ENCODE results near the gene SPPL2B. TPM values are rescaled to one million over a fixed set of nuclear protein-coding genes. Genes with fewer than 3 reads are reported as not detected.
A peak's percentile ranks its signal among the peaks of the same experiment; 100 is the strongest.

SPPL2B gene
- total and polyA plus RNA-seq, 8 donors, result 36.4 to 226 (median 52.8) TPM

DNA sequence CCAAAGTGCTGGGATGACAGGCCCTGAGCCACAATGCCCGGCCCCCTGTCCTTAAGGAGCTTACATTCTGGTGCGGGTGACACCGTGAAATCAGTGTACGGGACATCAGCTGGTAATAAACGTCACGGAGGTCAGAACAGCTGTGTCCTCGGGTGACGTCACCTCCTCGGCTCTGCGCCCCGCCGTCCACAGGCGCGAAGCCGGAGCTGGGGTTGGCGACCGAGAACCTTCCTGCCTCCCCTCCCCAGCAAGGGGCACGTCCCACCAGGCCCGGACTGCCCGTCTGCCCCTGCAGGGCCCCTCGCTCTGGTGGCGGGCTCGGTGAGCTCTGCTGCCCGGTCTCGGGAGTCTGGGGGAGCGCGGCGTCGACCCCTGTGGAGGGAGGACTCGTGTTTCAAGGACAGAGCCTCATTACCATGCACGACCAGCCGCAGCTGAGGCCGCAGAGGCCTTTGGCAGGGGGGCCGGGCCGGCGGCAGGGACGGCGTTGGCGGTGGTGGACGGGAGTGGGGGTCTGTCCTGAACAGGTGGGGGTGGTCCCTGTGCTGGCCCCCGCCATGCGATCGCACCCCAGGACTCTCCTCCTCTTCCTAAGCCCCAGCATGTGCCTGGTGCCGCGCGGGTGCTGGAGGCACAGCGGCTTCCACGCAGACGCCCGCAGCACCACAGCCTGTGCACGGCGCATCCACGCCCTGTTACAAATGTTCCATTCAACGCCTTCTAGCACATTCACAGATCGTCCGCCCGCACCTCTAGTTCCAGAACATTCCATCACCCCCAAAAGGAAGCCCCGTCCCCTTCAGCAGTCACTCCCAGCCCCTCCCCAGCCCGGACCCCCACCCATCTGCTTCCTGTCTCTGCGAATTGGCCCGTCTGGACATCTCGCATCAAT, 25.9 kb upstream of the SPPL2B start:
- H3K36me3 ChIP-seq, result no peaks in the 10 kb centered on the region
- no peak overlapping the region for H3K4me3 ChIP-seq
- TF ChIP-seq, protein P1, sequence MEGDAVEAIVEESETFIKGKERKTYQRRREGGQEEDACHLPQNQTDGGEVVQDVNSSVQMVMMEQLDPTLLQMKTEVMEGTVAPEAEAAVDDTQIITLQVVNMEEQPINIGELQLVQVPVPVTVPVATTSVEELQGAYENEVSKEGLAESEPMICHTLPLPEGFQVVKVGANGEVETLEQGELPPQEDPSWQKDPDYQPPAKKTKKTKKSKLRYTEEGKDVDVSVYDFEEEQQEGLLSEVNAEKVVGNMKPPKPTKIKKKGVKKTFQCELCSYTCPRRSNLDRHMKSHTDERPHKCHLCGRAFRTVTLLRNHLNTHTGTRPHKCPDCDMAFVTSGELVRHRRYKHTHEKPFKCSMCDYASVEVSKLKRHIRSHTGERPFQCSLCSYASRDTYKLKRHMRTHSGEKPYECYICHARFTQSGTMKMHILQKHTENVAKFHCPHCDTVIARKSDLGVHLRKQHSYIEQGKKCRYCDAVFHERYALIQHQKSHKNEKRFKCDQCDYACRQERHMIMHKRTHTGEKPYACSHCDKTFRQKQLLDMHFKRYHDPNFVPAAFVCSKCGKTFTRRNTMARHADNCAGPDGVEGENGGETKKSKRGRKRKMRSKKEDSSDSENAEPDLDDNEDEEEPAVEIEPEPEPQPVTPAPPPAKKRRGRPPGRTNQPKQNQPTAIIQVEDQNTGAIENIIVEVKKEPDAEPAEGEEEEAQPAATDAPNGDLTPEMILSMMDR (IDR thresholded peaks at IDR 0.05), result no peak
- H3K27me3 ChIP-seq, result no peaks in the 10 kb centered on the region
- intact Hi-C loops (cut with DNase I), result no loop called here
- H3K9me3 ChIP-seq, result no peaks in the 10 kb centered on the region
- no peak for FAIRE-seq
- WGBS, 2 donors, result 22 to 25% methylated on average over 50 to 62 of the region's 62 CpGs
- ATAC-seq, result peak in 3 of 4 donors; percentile 56 to 71 (median 57)
- DNase-seq, result peak in 1 of 6 donors; percentile 38
- no peak overlapping the region for H3K27ac ChIP-seq
- no peaks in the 10 kb centered on the region for H3K4me1 ChIP-seq

DNA sequence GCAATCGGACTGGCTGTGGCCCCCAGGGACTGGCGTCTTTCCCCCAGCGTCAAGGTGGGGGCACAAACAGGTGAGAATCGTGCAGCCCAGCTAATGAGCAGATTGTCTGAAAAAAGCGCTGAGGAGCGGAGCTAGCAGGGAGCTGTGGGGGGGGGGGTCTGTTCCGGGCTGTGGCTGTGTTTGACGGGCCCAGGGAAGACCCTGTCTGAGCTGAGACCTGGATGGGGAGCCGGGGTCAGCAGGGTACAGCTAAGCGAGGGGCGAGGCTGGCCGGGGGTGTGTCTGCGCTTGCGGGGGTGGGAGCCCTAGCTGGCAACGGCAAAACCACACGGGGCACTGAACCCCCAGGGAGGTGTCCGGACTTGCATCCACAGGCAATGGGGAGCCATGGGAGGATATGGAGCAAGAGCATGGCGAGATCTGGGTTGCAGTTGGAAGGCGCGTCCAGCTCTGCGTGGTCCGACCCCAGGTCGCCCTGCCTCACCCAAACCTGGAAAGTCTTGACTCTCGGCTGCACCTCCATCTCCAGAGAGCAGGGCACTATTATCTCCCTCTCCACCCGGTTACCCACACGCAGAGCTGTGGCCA, 25.2 kb upstream of the SPPL2B start:
- Histone ChIP-seq H3K27me3 (no peaks in the 10 kb centered on the region), H3K36me3 (no peaks in the 10 kb centered on the region), H3K9me3 (no peaks in the 10 kb centered on the region), H3K4me3 (no peak overlapping the region), H3K27ac (no peak overlapping the region), H3K4me1 (no peaks in the 10 kb centered on the region)
- DNase-seq, result no peak
- no peak for ATAC-seq
- WGBS, 2 donors, result 68 to 76% methylated on average over 26 of the region's 26 CpGs
- TF ChIP-seq, protein P1 (IDR thresholded peaks at IDR 0.05), result no peak
- no peak for FAIRE-seq
- intact Hi-C loops (cut with DNase I), result no loop called here

DNA sequence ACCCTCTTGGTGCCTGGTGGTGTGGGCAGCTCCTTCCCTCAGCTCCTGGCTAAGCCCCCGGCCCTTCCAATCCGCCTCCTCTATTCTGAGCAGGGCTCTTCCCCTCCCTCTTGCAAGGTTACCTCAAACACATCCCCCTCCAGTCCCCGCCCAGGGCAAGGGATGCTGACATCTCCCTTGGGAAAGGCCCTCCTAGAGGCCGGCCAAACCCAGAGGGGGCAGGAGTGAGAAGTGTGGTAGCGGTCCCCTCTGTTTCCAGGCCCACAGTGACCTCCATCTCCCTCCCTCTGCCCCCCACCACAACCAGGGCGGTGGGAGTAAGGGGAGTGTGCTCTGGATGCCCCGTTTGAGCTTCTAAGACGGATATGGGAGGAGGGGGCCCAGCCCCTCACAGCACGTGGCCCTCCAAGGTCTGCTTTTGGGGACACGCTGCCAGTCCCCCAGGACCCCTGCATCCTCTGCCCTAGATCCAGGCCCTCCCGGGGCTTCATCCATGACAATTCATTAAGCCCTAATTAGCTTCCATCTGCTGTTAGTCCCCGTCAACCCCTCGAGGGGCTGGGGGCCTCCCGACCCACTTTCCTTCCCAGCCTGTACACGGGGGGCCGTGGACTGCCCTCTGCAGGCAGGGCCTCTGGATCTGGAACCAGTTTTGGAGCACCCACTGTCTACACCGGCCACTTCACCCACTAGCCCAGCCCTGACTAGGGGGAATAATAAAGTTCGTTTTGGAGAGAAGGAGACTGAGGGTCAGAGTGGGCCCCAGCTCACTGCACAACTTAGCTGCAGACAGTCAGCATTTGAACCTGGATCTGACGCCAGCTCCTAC, 22.8 kb upstream of the SPPL2B start:
- Histone ChIP-seq H3K9me3 (no peaks in the 10 kb centered on the region), H3K4me3 (no peak overlapping the region), H3K36me3 (no peaks in the 10 kb centered on the region), H3K4me1 (no peaks in the 10 kb centered on the region), H3K27me3 (no peaks in the 10 kb centered on the region), H3K27ac (no peak overlapping the region)
- ATAC-seq (no peak), DNase-seq (no peak), FAIRE-seq (no peak)
- WGBS, 2 donors, result 82% methylated on average over 19 of the region's 19 CpGs
- intact Hi-C loops (cut with DNase I), result no loop called here
- TF ChIP-seq, protein P1 (IDR thresholded peaks at IDR 0.05), result no peak

DNA sequence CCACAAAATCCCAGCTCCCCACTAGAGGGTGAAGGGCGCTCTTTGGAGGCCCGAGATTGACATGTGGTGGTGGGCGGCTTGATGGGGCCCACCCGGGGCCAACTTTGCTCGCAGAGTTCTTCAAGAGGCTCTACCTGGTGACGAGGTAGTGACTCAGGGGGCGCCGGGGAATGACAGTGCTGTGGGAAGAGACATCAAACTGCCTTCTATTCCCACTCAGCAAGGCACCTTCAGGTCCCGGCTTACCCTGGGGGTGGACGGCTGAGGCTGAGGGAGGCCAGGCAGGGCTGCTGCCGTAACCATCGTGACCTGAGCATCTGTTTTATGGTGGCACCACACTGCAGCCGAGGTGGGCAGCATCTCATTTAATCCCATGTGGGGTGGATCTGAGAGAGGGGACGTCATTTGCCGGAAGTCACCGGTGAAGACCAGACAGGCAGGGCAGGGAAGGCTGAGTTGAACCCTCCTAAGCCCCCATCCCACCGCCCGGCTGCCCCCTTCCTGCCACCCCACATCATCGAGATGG, 22.1 kb upstream of the SPPL2B start:
- TF ChIP-seq, protein P1 (IDR thresholded peaks at IDR 0.05), result no peak
- intact Hi-C loops (cut with DNase I), result no loop called here
- Histone ChIP-seq H3K9me3 (no peaks in the 10 kb centered on the region), H3K4me1 (no peaks in the 10 kb centered on the region), H3K27ac (no peak overlapping the region), H3K27me3 (no peaks in the 10 kb centered on the region), H3K36me3 (no peaks in the 10 kb centered on the region), H3K4me3 (no peak overlapping the region)
- WGBS, 2 donors, result 76 to 88% methylated on average over 19 of the region's 19 CpGs
- DNase-seq, result no peak
- no peak for FAIRE-seq
- no peak for ATAC-seq
